HL-60 (cell line): Measurements from ENCODE around the gene SPOCK3.

Source experiments
- DNase-seq, 2 experiments: peaks; one replicate each; pipeline ENCODE4 v3.0.0-alpha.2; 2010 to 2020; ENCODE audit warnings: low read depth in 1 of 2, low spot score in 1 of 2
- H3K27ac ChIP-seq: fragments of 250-450 bp; sonication (Bioruptor Pico); replicated peaks from 2 replicates; pipeline ENCODE4 v1.5.1; 2020; ENCODE audit warnings: mild to moderate bottlenecking, moderate library complexity
- H3K27me3 ChIP-seq: fragments of 250-450 bp; sonication (Bioruptor Pico); 2 replicates; pipeline ENCODE4 v1.5.1; 2021; ENCODE audit warnings: mild to moderate bottlenecking, moderate library complexity; ENCODE audit not compliant: insufficient read depth, poor library complexity, severe bottlenecking
- H3K4me3 ChIP-seq: replicated peaks from 2 replicates; pipeline ENCODE4 v1.5.1; 2011; ENCODE audit warnings: mild to moderate bottlenecking, control low read depth, low read length; ENCODE audit not compliant: insufficient read depth
- GABPA ChIP-seq: IDR thresholded peaks from 2 replicates; pipeline ENCODE4 v1.6.1; 2012; ENCODE audit warnings: low read depth
- POLR2AphosphoS5 ChIP-seq: IDR thresholded peaks from 2 replicates; pipeline ENCODE4 v1.6.1; 2012; ENCODE audit warnings: low read depth
- REST ChIP-seq: IDR thresholded peaks from 2 replicates; pipeline ENCODE4 v1.6.1; 2012; ENCODE audit warnings: low read depth; ENCODE audit not compliant: insufficient replicate concordance
- SPI1 ChIP-seq: IDR thresholded peaks from 2 replicates; pipeline ENCODE4 v1.6.1; 2012; ENCODE audit warnings: low read depth, mild to moderate bottlenecking, borderline replicate concordance
- TF ChIP-seq, protein P1 (sequence below): IDR thresholded peaks from one replicate; pipeline ENCODE4 v1.5.1; 2011; ENCODE audit warnings: low read length, control low read depth, inconsistent platforms; ENCODE audit not compliant: insufficient read depth

Gene SPOCK3

GRCh38 chr4:166996216-166996615 lies 238.1 kb downstream of the SPOCK3 start:
- DNase-seq = no peak
- H3K27ac ChIP-seq = no peak overlapping the region
- no peaks in the 10 kb centered on the region for H3K27me3 ChIP-seq
- TF ChIP-seq, protein P1, sequence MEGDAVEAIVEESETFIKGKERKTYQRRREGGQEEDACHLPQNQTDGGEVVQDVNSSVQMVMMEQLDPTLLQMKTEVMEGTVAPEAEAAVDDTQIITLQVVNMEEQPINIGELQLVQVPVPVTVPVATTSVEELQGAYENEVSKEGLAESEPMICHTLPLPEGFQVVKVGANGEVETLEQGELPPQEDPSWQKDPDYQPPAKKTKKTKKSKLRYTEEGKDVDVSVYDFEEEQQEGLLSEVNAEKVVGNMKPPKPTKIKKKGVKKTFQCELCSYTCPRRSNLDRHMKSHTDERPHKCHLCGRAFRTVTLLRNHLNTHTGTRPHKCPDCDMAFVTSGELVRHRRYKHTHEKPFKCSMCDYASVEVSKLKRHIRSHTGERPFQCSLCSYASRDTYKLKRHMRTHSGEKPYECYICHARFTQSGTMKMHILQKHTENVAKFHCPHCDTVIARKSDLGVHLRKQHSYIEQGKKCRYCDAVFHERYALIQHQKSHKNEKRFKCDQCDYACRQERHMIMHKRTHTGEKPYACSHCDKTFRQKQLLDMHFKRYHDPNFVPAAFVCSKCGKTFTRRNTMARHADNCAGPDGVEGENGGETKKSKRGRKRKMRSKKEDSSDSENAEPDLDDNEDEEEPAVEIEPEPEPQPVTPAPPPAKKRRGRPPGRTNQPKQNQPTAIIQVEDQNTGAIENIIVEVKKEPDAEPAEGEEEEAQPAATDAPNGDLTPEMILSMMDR = no peak
- no peak for TF ChIP-seq SPI1
- no peak for TF ChIP-seq POLR2AphosphoS5
- TF ChIP-seq REST = no peak
- TF ChIP-seq GABPA = no peak
- no peak overlapping the region for H3K4me3 ChIP-seq

GRCh38 chr4:166994686-166995085 lies 239.6 kb downstream of the SPOCK3 start:
- DNase-seq = no peak
- no peak overlapping the region for H3K4me3 ChIP-seq
- no peak overlapping the region for H3K27ac ChIP-seq
- no peaks in the 10 kb centered on the region for H3K27me3 ChIP-seq
- TF ChIP-seq POLR2AphosphoS5 (no peak), GABPA (no peak), REST (no peak), SPI1 (no peak)
- TF ChIP-seq, protein P1 = no peak

DNA sequence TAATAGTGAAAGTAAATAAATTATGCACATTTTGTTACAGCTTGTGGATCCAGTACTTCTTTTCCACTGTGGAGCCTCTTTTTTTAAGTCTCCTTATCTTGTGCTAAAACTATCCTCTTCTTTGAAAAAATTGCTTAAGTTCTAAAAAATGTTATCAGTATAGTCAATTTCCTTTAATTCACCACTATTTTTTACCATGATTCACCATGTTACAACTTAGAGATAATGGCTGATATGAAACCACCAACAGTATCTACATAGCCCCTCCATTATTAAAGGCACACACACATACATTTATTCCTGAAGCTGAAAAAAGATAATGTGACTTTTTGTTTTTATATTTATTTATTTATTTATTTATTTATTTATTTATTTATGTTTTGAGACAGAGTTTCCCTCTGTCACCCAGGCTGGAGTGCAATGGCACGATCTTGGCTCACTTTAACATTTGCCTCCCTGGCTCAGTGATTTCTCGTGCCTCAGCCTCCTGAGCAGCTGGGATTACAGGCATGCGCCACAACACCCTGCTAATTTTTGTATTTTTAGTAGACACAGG lies 243.2 kb downstream of the SPOCK3 start:
- Histone ChIP-seq H3K4me3 (no peak overlapping the region), H3K27ac (no peak overlapping the region), H3K27me3 (no peaks in the 10 kb centered on the region)
- no peak for DNase-seq
- TF ChIP-seq, protein P1 = no peak
- TF ChIP-seq REST = no peak
- TF ChIP-seq SPI1 = no peak
- TF ChIP-seq GABPA = no peak
- no peak for TF ChIP-seq POLR2AphosphoS5
